H9 (cell line): ENCODE data around the gene DBN1. TPM values are rescaled to one million over a fixed set of nuclear protein-coding genes. Genes with fewer than 3 reads are reported as not detected.
"Not testable (repeated sequence)": the region's sequence is repeated elsewhere in the genome, so short reads cannot be mapped to it uniquely, and the experiment has no call there.

Experiments
- DNase-seq: peaks from one replicate; pipeline ENCODE4 v3.0.0-alpha.2; 2017
- H2AFZ ChIP-seq: one replicate; pipeline ENCODE4 v1.6.1; 2013; ENCODE audit warnings: mild to moderate bottlenecking, low read length, control low read depth, moderate library complexity
- H2AK5ac ChIP-seq: 2 replicates; pipeline ENCODE4 v1.6.1; 2013; ENCODE audit warnings: low read length, control low read depth, mixed read lengths; ENCODE audit not compliant: insufficient read length
- H2BK120ac ChIP-seq: one replicate; pipeline ENCODE4 v1.6.1; 2013; ENCODE audit warnings: low read depth, mild to moderate bottlenecking, low read length, control low read depth, inconsistent platforms; ENCODE audit not compliant: poor library complexity, severe bottlenecking
- H2BK12ac ChIP-seq: 2 replicates; pipeline ENCODE4 v1.6.1; 2013; ENCODE audit warnings: low read length, control low read depth, mixed read lengths, low read depth; ENCODE audit not compliant: insufficient read length
- H2BK15ac ChIP-seq: 2 replicates; pipeline ENCODE4 v1.6.1; 2013; ENCODE audit warnings: low read depth, low read length, control low read depth
- H2BK20ac ChIP-seq: one replicate; pipeline ENCODE4 v1.6.1; 2013; ENCODE audit warnings: low read depth, mild to moderate bottlenecking, low read length, control low read depth, inconsistent platforms; ENCODE audit not compliant: poor library complexity, severe bottlenecking
- H2BK5ac ChIP-seq: 2 replicates; pipeline ENCODE4 v1.6.1; 2013; ENCODE audit warnings: low read length, control low read depth, mixed read lengths; ENCODE audit not compliant: insufficient read length
- H3K14ac ChIP-seq: 2 replicates; pipeline ENCODE4 v1.6.1; 2013; ENCODE audit warnings: low read length, control low read depth; ENCODE audit not compliant: insufficient read depth
- H3K18ac ChIP-seq: 2 replicates; pipeline ENCODE4 v1.6.1; 2013; ENCODE audit warnings: low read depth, mild to moderate bottlenecking, mixed read lengths, low read length, control low read depth; ENCODE audit not compliant: insufficient read length
- H3K23ac ChIP-seq: 2 replicates; pipeline ENCODE4 v1.6.1; 2013; ENCODE audit warnings: low read length, control low read depth, mixed read lengths, low read depth; ENCODE audit not compliant: insufficient read length
- H3K23me2 ChIP-seq: 2 replicates; pipeline ENCODE4 v1.6.1; 2013; ENCODE audit warnings: low read depth, mild to moderate bottlenecking, mixed read lengths, low read length, control low read depth; ENCODE audit not compliant: insufficient read length, poor library complexity, severe bottlenecking
- H3K27ac ChIP-seq: 2 replicates; pipeline ENCODE4 v1.5.1; 2013; ENCODE audit warnings: low read length, control low read depth, mixed read lengths, low read depth; ENCODE audit not compliant: insufficient read length
- H3K27me3 ChIP-seq: 2 replicates; pipeline ENCODE4 v1.6.1; 2013; ENCODE audit warnings: low read length, control low read depth, inconsistent platforms; ENCODE audit not compliant: insufficient read depth
- H3K4ac ChIP-seq: 2 replicates; pipeline ENCODE4 v1.6.1; 2013; ENCODE audit warnings: low read depth, mild to moderate bottlenecking, control low read depth, inconsistent platforms, low read length, moderate library complexity
- H3K4me1 ChIP-seq: 2 replicates; pipeline ENCODE4 v1.6.1; 2013; ENCODE audit warnings: low read length, control low read depth, inconsistent platforms; ENCODE audit not compliant: insufficient read depth
- H3K4me2 ChIP-seq: 2 replicates; pipeline ENCODE4 v1.6.1; 2013; ENCODE audit warnings: low read length, control low read depth, mixed read lengths; ENCODE audit not compliant: insufficient read length, insufficient read depth
- H3K56ac ChIP-seq: 2 replicates; pipeline ENCODE4 v1.6.1; 2013; ENCODE audit warnings: low read depth, mild to moderate bottlenecking, mixed read lengths, low read length, control low read depth; ENCODE audit not compliant: insufficient read length
- H3K79me1 ChIP-seq: 2 replicates; pipeline ENCODE4 v1.6.1; 2013; ENCODE audit warnings: low read depth, mild to moderate bottlenecking, moderate library complexity, low read length, control low read depth, inconsistent platforms; ENCODE audit not compliant: insufficient read depth, poor library complexity, severe bottlenecking
- H3K79me2 ChIP-seq: 2 replicates; pipeline ENCODE4 v1.6.1; 2013; ENCODE audit warnings: low read length, control low read depth, inconsistent platforms; ENCODE audit not compliant: insufficient read depth
- H3K9ac ChIP-seq: 2 replicates; pipeline ENCODE4 v1.6.1; 2013; ENCODE audit warnings: low read length, control low read depth, mixed read lengths; ENCODE audit not compliant: insufficient read length; ENCODE audit errors: extremely low read depth
- H3K9me3 ChIP-seq: one replicate; pipeline ENCODE4 v1.6.1; 2013; ENCODE audit warnings: low read depth, low read length, inconsistent platforms; ENCODE audit not compliant: control insufficient read depth
- H3T11ph ChIP-seq: one replicate; pipeline ENCODE4 v1.6.1; 2013; ENCODE audit warnings: mild to moderate bottlenecking, low read length, control low read depth, inconsistent platforms
- H4K20me1 ChIP-seq: one replicate; pipeline ENCODE4 v1.6.1; 2013; ENCODE audit not compliant: control insufficient read depth, insufficient read length, insufficient read depth
- H4K5ac ChIP-seq: 2 replicates; pipeline ENCODE4 v1.6.1; 2013; ENCODE audit warnings: low read depth, mild to moderate bottlenecking, mixed read lengths, low read length, control low read depth; ENCODE audit not compliant: insufficient read length
- H4K8ac ChIP-seq: replicated peaks from 2 replicates; pipeline ENCODE4 v1.6.1; 2013; ENCODE audit warnings: low read length, control low read depth, mixed read lengths, low read depth; ENCODE audit not compliant: insufficient read length
- H4K91ac ChIP-seq: 2 replicates; pipeline ENCODE4 v1.6.1; 2013; ENCODE audit warnings: low read depth, mild to moderate bottlenecking, moderate library complexity, mixed read lengths, low read length, control low read depth; ENCODE audit not compliant: insufficient read length
- H3K27ac Mint-ChIP-seq, 3 experiments: 2 replicates in 2 of 3; 3 replicates in 1 of 3; pipeline ENCODE4 v1.8.0; 2020 to 2021; ENCODE audit warnings: mixed read lengths in 3 of 3, mild to moderate bottlenecking in 1 of 3, moderate library complexity in 1 of 3
- H3K27me3 Mint-ChIP-seq: 2 replicates; pipeline ENCODE4 v1.8.0; 2021; ENCODE audit warnings: low read depth, mild to moderate bottlenecking, moderate library complexity, mixed read lengths
- H3K36me3 Mint-ChIP-seq, 3 experiments: 2 replicates in 2 of 3; 3 replicates in 1 of 3; pipeline ENCODE4 v1.8.0; 2020 to 2021; ENCODE audit warnings: low read depth in 3 of 3, mixed read lengths in 3 of 3; ENCODE audit not compliant: insufficient read depth in 1 of 3
- H3K4me1 Mint-ChIP-seq, 2 experiments: 2 replicates each; pipeline ENCODE4 v1.8.0; 2020; ENCODE audit warnings: mixed read lengths in 2 of 2
- H3K4me3 Mint-ChIP-seq, 2 experiments: 2 replicates in 1 of 2; 3 replicates in 1 of 2; pipeline ENCODE4 v1.8.0; 2020 to 2021; ENCODE audit warnings: mild to moderate bottlenecking in 2 of 2, mixed read lengths in 2 of 2, moderate library complexity in 1 of 2
- H3K9me3 Mint-ChIP-seq, 2 experiments: 2 replicates in 1 of 2; 3 replicates in 1 of 2; pipeline ENCODE4 v1.8.0; 2020; ENCODE audit warnings: mild to moderate bottlenecking in 2 of 2, mixed read lengths in 2 of 2, moderate library complexity in 1 of 2
- CTCF ChIP-seq: fragments of 200-600 bp; sonication (generic); conservative IDR thresholded peaks from 3 replicates; pipeline ENCODE4 v1.8.0; 2021; ENCODE audit warnings: antibody characterized with exemption, mild to moderate bottlenecking
- WGBS: extraction: QIAGEN DNeasy Blood & Tissue Kit; methylation state at CpG from one replicate; pipeline ENCODE4 v1.1.7; 2013; ENCODE audit warnings: missing lambda C conversion rate, low lambda C conversion rate, mixed read lengths; ENCODE audit not compliant: insufficient read length; ENCODE audit errors: extremely low coverage; 5-methylcytosine and 5-hydroxymethylcytosine counted together
- total RNA-seq: library from RNA; stranded (reverse); gene quantifications from 2 replicates; pipeline ENCODE4 v1.2.1, GENCODE V29; 2021

DBN1 gene
- total RNA-seq, 1 experiment from 2014 or later, result 340 TPM

GRCh38 chr5:177486256-177486655, 12.8 kb upstream of the DBN1 start:
- H3K27ac Mint-ChIP-seq, result no peak overlapping the region; a peak in 2 of 7 replicates
- peaks cover 2 to 10% of the 10 kb centered on the region in 2 experiments; a peak in 3 of 4 replicates for H3K4me1 Mint-ChIP-seq
- no peak overlapping the region for H3K56ac ChIP-seq
- no peak overlapping the region for H2BK20ac ChIP-seq
- no peak overlapping the region for H2BK5ac ChIP-seq
- H3K27ac ChIP-seq, result no peak overlapping the region
- H2AK5ac ChIP-seq, result no peak overlapping the region
- no peak for TF ChIP-seq CTCF
- H3K18ac ChIP-seq, result no peak overlapping the region
- H3K14ac ChIP-seq, result no peak overlapping the region
- peaks cover 43 to 89% (median 87%) of the 10 kb centered on the region in 3 experiments for H3K36me3 Mint-ChIP-seq
- H3K4me1 ChIP-seq, result no peaks in the 10 kb centered on the region; the same call in 1 of the 2 replicates
- H3K9me3 ChIP-seq, result no peaks in the 10 kb centered on the region
- no peaks in the 10 kb centered on the region; a peak in 1 of 5 replicates for H3K9me3 Mint-ChIP-seq
- H3K23ac ChIP-seq, result no peak overlapping the region
- H3K4ac ChIP-seq, result no peak overlapping the region
- H3K9ac ChIP-seq, result no peak overlapping the region
- H3K23me2 ChIP-seq, result no peaks in the 10 kb centered on the region
- no peak overlapping the region for H2BK15ac ChIP-seq
- no peak for DNase-seq
- H3K79me1 ChIP-seq, result no peaks in the 10 kb centered on the region
- no peak overlapping the region for H2AFZ ChIP-seq
- no peak overlapping the region for H4K91ac ChIP-seq
- no peaks in the 10 kb centered on the region for H3K27me3 ChIP-seq
- no peak overlapping the region for H2BK120ac ChIP-seq
- no peak overlapping the region for H4K5ac ChIP-seq
- no peaks in the 10 kb centered on the region; the same call in none of the 2 replicates for H3K27me3 Mint-ChIP-seq
- no peak overlapping the region for H3T11ph ChIP-seq
- WGBS, result no CpG with 5 or more reads among the region's 3 CpGs
- H2BK12ac ChIP-seq, result no peak overlapping the region
- no peak overlapping the region for H3K4me3 Mint-ChIP-seq
- no peaks in the 10 kb centered on the region for H3K79me2 ChIP-seq
- no peak overlapping the region for H3K4me2 ChIP-seq
- no peak overlapping the region for H4K8ac ChIP-seq
- H4K20me1 ChIP-seq, result no peaks in the 10 kb centered on the region

- H3K4ac ChIP-seq, H2BK20ac ChIP-seq, H3K23me2 ChIP-seq, H3K23ac ChIP-seq, H3K79me1 ChIP-seq, H3K27ac Mint-ChIP-seq, H3T11ph ChIP-seq, H3K27me3 ChIP-seq, H3K27ac ChIP-seq, H3K79me2 ChIP-seq, H3K56ac ChIP-seq, H3K4me1 Mint-ChIP-seq, H4K8ac ChIP-seq, H3K9me3 Mint-ChIP-seq, H3K14ac ChIP-seq, H2BK15ac ChIP-seq, H3K4me3 Mint-ChIP-seq, H3K18ac ChIP-seq, H3K4me2 ChIP-seq, H2BK12ac ChIP-seq, H2BK120ac ChIP-seq, H4K91ac ChIP-seq, H2BK5ac ChIP-seq, H4K20me1 ChIP-seq, H3K9ac ChIP-seq, H2AK5ac ChIP-seq, DNase-seq, H3K9me3 ChIP-seq, H4K5ac ChIP-seq, H3K4me1 ChIP-seq, H3K27me3 Mint-ChIP-seq, H2AFZ ChIP-seq: not testable (repeated sequence)
- no CpG with 5 or more reads among the region's 3 CpGs for WGBS
- peaks cover 40 to 84% (median 82%) of the 10 kb centered on the region in 3 experiments for H3K36me3 Mint-ChIP-seq
These were observed 12.3 kb upstream of the DBN1 start for GRCh38 chr5:177485753-177486152.
